Stimulated activated naive CD8-positive, alpha-beta T cell treated with anti-CD3 and anti-CD28 coated beads, Interleukin-15, Interleukin-2, amounts not matched to agents 100 U/mL and 50 U/mL, for 24 hours (primary cell): Measurements from ENCODE around the gene KDSR.
"Not testable (repeated sequence)": the region's sequence is repeated elsewhere in the genome, so short reads cannot be mapped to it uniquely, and the experiment has no call there.

Experiments
- ATAC-seq: fragments of 150-1000 bp; cut with Tn5 transposase; one replicate; pipeline ENCODE4 v1.10.0; 2021
- DNase-seq: peaks from one replicate; pipeline ENCODE4 v3.0.0; 2021

KDSR gene

DNA sequence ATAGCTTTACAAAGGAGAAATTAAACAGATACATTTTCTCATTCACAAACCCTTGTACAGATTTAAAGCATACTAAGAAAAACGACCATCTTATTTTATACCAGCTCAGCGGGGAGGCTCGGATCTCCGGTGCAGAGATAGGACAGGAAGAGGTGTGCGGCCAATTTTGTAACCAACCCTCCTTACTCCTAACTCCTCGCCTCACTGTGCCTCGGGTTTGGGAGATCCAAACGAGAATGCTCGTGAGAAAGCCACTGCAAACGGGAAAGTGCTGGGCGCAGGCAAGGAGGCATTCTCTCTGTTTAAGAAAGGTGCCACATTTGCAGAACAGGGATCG is 1.2 kb downstream of the KDSR start:
- DNase-seq = peak; percentile 27
- ATAC-seq = no peak

DNA sequence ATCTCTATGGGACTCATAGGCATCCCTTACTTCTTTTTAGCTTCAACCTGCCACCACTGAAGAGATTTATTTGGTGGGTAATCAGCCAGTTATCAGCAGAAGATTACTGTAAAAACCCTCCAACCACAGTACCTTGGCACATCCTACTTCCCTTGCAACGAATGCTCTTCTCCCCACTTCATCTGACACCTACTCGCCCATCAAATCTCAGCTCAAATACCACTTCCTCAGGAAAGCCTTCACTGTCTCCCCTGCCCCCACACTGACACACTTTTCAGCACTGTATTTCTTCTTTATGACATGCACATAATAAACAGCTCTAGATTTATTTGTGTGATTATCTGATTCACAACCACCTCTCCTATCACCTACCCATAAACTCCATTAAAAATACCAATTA is 3.1 kb downstream of the KDSR start:
- no peak for ATAC-seq

DNA sequence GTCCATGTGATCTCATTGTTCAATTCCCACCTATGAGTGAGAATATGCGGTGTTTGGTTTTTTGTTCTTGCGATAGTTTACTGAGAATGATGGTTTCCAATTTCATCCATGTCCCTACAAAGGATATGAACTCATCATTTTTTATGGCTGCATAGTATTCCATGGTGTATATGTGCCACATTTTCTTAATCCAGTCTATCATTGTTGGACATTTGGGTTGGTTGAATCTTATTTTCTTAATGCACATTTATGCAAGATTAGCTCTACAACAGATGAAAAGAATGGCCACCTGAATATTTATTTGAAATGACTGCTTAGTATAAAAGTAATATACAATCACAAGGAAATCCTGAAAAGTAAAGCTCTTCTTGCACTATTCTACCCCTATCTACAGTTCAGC is 3.6 kb downstream of the KDSR start:
- DNase-seq, ATAC-seq: not testable (repeated sequence)

More for the DNA sequence above, 3.1 kb downstream of the KDSR start:
- DNase-seq = no peak

DNA sequence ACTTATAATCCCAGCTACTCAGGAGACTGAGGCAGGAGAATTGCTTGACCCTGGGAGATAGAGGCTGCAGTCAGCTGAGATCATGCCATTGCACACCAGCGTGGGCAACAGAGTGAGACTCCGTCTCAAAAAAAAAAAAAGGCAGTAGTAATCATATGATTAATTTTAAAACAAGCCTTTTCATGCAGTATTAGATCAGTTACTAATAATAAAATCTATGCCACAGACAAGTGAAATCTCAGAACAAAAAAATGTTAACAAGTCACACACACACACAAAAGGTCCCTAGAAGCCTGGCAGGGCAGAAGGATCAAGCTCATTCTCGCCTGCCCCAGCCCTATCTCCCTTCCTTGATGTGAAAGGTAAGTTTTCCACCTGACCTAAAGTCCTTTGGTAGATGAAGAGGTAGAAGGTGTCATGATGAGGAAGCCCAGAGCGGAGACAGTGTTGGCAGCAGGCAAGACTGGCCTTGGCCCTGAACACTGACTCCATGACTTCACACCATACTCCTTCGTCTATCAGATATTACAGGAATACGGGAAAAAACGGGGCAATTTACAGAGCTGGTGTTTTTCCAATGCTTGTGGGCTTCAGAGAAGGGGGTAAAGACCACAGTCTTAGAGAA is 10.6 kb downstream of the KDSR start:
- ATAC-seq = no peak
- no peak for DNase-seq

DNA sequence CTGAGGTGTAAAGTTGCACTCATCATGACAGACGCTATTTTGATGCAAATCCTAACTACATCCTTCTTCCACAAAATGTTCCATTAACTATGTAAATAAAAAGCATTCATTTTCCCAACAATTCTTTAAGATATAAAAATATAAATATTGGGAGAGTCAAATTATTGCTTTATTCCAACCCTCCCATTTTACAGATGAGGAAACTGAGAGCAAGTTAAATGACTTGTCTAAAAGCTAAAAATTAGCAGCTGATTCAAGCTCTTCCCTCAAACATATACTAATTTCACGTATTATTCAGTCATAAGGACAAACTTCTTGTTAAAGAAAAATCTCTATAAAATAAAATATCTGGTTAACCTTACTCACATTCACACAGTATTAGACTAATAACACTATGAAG is 16.8 kb downstream of the KDSR start:
- ATAC-seq = no peak
- DNase-seq = no peak

DNA sequence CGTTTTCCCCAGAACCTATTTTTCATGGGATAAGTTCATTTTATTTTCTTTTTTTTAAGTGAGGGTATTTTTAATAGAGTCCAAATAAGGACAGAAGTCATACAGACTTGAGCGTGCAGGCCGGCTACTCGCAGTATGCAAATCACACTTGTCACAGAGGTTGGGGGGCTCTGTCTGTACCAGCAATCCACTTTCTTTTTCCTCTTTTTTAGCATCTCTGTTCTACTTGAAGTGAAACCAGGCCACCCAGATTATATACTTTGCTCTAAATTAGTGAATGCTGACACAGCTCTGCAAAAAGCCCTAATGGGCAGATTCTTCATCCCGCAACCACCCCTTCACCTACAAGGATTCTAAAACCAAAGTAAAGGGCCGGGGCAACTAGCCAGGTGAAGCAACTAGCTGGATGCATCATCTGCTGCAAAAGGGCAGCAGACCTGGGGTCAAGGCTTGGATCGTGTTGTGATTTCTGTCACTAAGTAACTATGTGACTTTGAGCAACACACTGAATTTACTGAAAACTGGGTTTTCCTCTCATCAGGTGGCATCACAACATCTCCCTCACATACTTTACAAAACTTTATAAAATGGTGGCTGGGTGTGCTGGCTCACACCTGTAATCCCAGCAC is 18.4 kb downstream of the KDSR start:
- no peak for DNase-seq
- no peak for ATAC-seq

DNA sequence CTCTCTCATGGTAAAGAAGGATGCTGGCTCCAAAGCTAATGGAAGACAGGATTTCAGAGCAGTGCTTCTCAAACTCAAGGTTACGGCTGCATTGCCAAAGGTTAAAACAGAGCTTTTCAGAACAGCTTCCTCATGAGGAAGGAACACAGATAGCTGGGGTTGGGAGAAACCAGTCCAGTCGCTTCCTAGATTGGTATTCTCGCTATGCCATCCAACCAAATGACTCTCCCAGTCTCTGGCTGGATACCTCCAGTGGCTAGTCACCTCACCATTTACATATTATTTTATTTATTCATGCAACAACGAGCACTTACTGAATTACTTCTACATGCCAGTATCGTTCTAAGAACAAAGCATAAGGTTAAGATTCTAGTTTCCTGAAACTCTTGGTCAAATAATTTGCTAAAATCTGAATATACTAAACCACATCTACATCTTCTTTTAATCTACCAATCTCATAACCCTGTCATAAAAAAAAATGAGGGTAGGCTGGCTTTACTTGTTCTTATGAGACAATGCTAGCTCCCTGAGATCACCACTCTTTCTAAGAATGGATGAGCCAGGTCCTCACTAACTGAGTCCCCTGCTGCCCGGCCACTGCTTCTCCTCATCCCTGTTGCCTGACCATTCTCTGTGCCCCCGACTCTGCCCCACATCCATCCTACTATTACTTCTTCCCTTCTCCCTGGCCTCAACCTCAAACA is 20.4 kb downstream of the KDSR start:
- ATAC-seq = no peak
- no peak for DNase-seq

DNA sequence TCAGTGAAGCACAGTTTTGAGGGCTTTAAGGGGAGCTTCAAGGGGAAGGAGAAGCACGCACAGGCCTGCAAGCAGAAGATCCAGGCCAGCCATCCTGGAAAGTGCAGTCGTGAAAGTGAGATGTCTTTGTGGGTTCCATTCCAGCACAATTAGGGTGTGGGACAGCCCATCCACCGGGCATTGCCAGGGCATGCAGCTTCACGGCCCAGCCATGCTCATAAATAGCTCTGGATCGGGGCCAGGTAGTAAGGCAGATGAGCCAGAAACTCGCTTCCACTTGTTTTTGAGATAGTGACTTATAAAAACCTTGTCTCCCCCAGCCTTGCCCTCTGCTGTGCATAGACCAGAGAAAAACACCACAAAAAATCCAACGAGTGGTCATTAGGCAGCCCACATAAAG is 21.0 kb downstream of the KDSR start:
- DNase-seq (no peak), ATAC-seq (no peak)

DNA sequence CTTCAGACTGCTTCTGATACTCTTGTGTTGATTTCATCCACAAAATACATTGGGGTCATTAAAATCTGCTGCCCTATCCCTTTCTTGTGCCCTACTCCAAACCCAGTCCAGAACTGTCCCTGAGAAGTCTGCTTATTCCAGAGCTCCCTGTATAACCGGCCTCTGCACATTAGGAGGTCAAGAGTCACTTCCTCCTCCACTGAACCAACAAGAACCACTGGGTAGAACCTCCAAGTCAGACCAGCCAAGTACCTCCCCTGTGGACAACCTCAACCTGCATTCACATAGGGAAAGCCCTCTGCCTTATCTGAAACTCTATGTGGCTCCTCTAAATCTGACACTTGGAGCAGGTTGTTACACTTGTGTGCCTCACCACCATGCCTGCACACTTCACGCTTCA is 22.1 kb downstream of the KDSR start:
- ATAC-seq (no peak), DNase-seq (no peak)

DNA sequence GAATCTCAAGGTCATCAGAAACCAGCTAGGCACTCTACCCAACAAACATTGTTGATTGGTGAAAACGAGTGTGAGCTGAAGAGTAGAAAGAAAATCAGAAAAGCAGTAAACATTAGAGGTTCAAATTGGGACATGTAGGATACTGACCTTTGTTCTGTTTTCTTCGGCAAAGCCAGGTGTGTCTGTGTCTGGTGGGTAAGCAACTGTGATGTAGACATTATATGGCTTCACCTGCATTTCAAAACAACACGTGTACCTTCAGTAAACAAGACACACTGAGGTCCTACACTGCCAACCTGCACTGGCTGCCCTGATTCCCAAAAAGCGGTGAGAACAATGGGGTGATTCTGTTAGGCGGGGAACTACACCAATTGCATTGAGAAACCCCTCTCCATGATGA is 22.7 kb downstream of the KDSR start:
- ATAC-seq = no peak
- no peak for DNase-seq

DNA sequence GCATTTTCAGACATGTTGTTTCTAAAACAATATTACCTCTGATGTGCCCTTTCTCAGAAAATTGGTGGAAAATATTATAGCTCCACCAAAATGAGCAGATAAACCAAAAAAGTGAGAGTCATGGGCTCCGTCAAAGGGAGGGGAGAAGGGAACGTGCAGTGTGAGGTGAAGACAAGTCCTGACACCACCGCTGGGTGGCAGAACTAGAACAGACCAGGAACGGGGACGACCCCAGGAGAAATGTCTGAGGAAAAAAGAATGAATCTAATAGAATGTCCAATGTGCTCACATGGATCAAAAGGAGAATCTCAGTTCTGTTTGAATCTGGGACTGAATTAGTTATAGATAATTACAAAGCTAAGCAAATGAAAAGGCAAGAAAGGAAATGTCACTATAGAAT is 24.8 kb downstream of the KDSR start:
- DNase-seq = peak; percentile 22
- peak; percentile 55 for ATAC-seq

DNA sequence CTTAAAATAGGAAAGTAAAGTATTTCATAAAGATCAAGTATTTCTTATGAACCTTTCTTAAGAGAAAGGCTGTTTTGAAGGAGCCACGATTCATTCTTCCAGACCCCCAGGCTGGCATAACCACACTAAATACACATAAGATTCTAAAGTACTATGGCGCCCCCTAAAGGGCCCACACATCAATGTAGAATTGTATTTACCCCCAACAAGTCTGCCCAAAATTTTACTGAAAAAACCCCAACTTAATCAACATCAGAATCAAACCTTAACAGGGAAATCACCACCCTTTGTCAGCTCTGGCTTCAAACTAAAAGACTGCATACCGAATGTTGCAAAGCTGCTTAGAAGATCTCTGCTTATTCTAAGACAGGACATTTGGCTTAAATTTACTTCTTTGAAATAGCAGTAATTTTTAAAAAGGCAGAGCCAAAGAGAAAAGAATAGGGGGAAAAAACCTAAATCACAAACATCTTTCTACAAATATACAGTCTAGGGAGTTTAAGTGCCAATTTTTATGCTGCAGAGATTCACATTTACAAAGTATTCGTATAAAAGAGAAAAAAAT is 27.0 kb downstream of the KDSR start:
- peak; percentile 38 for DNase-seq
- no peak for ATAC-seq

DNA sequence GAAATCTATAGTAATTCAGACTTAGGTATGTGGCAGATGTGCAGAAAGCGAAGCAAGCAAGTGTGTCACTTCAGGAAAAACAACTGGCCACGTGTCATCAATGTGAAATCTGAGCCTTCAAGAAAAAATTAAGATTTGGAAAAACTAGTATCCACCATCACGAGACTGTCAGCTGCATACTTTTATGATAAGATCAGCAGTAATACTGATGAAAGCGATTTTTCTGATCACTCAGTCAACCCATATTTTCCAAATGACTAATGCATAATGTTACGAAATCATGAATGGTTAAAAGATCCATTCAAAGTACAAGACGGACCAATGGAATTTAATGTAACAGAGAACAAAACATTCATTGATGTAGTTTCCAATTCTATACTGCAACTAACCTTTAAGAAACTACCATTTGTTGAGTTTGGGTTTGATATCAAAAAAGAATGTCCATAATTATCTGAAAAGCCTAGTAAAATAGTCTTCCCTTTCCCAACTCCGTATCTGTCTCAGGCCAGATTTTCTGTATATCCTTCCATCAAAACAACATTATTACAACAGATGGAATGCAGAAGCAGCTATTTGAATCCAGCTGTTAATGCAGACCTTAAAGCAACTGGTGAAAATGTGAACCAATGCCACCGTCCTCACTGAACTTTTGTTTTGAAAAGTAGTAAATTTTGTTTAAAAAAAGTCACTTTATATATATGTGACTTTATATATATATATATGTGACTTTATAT is 30.5 kb downstream of the KDSR start:
- no peak for ATAC-seq
- no peak for DNase-seq

DNA sequence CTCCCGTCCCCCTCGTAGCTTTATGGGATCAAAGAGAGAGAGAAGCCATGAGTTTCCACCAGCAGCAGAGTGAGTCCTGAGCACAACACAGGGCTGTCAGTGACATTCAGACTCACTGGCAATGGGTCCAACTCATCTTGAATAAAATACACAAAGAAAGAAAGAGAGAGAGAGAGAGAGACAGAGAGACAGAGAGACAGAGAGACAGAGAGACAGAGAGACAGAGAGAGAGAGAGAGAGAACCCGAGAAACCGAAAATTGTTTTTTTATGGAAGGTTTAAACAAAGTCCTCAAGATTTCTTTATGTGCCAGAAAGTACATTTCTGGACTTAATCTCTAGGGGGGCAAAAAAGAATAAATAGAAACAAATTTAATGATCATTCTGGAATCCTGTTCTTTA is 35.9 kb downstream of the KDSR start:
- ATAC-seq = no peak
- DNase-seq = no peak

DNA sequence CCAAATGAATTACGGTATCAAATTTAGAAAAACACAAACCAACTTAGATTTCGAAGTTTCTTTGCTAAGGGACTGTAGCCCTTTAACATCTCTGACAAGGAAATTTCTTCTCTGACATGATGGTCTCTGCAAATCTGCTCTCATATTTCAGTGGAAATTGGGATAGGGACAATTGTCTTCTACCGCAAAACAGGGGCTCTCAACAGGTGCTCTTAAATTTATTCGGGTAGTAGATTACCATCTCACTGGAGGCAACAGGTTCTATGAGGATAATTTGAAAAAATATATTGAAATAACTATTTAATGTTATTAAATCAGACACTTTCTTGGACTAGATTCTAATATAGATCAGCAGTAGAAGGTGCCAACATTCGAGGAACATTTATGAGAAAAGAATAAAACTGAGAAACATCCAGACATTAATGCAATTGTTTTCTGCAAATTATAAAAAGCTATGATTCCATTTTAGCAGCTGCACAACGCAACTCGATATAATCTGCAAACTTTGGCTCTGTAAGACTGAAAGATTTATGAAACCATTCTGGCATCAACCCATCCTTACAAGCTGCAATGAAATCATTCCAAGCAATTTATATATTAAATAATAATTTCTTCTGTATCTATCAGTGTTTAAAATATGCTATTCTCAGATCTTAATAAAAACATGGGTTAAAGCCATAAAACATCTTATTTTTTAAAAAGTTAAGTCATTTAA is 37.4 kb downstream of the KDSR start:
- ATAC-seq (no peak), DNase-seq (no peak)

DNA sequence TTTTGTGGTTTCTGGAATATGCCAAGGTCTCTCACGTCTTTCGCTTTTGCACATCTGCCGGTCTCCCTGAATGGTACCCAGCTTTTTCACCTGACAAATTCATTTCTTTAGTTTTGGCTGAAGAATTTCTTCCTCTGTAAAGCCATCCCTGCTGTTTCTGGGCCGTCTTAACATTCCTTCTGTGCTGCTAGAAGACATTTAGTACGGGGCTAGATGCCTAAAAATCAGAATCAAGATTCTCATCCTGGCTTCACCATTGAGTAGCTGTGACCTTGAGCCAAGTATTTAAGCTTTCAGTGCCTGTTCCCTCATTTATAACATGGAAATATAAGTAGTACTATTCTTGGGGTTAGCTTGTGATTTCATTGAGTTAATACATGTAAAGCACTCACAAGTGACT is 41.0 kb downstream of the KDSR start:
- ATAC-seq = no peak

DNA sequence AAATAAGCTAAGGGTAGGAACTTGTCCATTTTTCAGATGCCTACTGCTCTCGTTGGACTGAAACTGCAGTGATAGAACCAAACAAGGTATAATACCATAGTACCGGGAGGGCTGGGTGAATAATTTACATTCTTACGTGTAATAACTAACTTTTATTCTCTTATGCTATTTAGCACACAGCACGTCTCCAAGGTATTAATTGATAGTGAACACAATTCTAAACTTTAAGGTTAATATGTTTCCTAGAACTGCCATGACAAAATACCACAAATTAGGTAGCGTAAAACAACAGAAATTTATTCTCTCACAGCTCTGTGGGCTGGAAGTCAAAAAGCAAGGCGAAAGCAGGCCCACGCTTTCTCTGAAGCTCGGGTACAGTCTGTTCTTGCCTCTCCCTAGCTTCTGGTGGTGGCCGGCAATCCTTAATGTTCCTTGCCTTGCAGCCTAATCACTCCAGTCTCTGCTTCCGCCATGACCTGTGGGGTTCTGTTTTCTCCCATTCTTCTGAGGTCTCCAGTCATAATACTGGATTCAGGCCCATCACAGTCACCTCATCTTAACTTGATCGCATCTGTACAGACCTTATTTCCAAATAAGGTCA is 41.8 kb downstream of the KDSR start:
- DNase-seq (no peak), ATAC-seq (no peak)

More for the DNA sequence above, 41.0 kb downstream of the KDSR start:
- DNase-seq = no peak

DNA sequence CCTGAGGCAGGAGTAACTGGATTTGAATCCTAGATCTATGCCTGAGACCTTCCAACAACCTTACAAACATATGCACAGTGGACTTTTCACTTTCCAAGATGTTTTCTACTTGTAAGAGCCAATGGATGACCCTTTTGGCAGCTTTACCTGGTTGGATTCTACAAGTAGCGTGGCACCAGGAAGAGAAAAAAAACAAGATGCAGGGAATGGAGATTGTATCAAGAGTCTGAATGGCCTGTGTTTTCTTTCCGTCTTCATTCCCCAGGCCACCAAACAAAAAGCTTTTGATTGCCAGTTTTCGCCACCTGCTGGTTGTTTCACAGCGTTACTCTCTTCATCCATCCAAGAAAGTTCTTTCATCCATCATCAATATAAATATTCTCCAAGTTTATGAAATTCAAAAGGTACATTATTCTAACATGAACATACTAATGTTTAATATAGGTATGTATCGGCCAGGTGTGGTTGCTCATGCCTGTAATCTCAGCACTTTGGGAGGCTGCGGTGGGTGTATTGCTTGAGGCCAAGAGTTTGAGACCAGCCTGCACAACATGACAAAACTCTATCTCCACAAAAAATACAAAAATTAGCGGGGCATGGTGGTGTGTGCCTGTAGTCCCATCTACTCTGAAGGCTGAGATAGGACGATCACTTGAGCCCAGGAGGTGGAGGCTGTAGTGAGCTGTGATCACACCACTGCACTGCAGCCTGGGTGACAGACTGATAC is 43.9 kb downstream of the KDSR start:
- ATAC-seq (no peak), DNase-seq (no peak)

DNA sequence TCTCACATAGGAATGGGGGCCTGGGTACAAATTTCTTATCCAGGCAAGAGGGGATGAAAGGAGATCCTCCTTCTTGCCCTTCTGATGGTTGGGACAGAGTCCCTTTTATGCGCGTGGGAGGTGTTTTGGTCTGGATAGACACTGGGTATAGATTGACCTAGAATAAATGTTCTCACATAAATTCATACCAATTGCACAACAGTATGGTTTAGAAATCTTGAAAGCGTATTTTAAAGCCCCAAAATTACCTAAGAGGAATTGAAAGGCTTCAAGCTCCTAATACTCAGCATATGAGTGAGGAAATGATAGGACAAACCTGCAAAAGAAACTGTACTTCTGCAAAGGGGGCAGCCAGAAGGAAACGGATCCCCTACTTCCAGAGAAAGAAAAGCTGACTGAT is 44.8 kb downstream of the KDSR start:
- ATAC-seq (no peak), DNase-seq (no peak)

DNA sequence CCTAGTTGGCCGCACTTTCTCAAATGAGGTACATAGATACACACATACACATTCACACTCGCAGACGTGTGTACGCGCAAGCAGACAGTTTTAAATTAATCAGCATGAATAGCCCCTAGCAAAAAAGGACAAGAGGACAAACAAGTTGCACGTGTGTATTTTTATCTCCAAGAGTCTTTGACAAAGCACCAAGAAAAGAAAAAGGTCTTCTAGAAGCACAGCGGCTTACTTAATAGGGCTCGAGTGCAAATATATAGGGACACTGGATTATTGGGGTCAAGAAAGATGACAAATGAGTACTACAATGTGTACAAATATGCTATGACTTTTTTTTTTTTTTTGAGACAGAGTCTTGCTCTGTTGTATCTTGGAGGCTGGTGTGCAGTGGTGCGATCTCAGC is 45.7 kb downstream of the KDSR start:
- DNase-seq = no peak
- no peak for ATAC-seq

DNA sequence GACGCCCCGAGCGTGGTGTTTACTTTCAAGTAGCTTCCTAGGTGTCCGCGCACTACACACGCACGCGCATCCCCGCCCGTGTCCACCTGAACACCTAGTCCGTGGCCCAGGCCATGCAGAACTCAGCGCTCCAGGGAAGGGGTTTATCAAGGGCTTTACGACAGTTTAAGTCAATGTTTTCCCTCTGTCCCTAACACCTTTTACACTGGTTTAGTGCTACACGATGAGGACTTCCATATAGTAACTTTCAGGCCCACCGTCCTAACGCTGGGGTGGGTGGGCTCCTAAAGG is 46.1 kb downstream of the KDSR start:
- ATAC-seq (no peak), DNase-seq (no peak)
